Ishikawa (cell line): ENCODE data around the gene DMRTB1.

Experiments
- CEBPB ChIP-seq: IDR thresholded peaks from 2 replicates; pipeline ENCODE4 v1.6.1; 2012
- CREB1 ChIP-seq: IDR thresholded peaks from 2 replicates; pipeline ENCODE4 v1.6.1; 2012; ENCODE audit warnings: low read depth
- EGR1 ChIP-seq: IDR thresholded peaks from 2 replicates; pipeline ENCODE4 v1.6.1; 2012
- EP300 ChIP-seq: IDR thresholded peaks from 2 replicates; pipeline ENCODE4 v1.6.1; 2012; ENCODE audit warnings: borderline replicate concordance
- FOXM1 ChIP-seq: IDR thresholded peaks from 2 replicates; pipeline ENCODE4 v1.6.1; 2012; ENCODE audit warnings: low read depth, borderline replicate concordance
- MAX ChIP-seq: IDR thresholded peaks from 2 replicates; pipeline ENCODE4 v1.6.1; 2012
- NFIC ChIP-seq: IDR thresholded peaks from 2 replicates; pipeline ENCODE4 v1.6.1; 2012
- RAD21 ChIP-seq: IDR thresholded peaks from 2 replicates; pipeline ENCODE4 v1.6.1; 2012; ENCODE audit warnings: low read depth
- REST ChIP-seq: IDR thresholded peaks from 2 replicates; pipeline ENCODE4 v1.6.1; 2012; ENCODE audit warnings: low read depth, mild to moderate bottlenecking
- TAF1 ChIP-seq: IDR thresholded peaks from 2 replicates; pipeline ENCODE4 v1.6.1; 2012; ENCODE audit warnings: low read depth, mild to moderate bottlenecking
- TCF12 ChIP-seq: IDR thresholded peaks from 2 replicates; pipeline ENCODE4 v1.6.1; 2012; ENCODE audit warnings: low read depth
- TEAD4 ChIP-seq: IDR thresholded peaks from 2 replicates; pipeline ENCODE4 v1.6.1; 2012
- USF1 ChIP-seq: IDR thresholded peaks from 2 replicates; pipeline ENCODE4 v1.6.1; 2012
- YY1 ChIP-seq: IDR thresholded peaks from 2 replicates; pipeline ENCODE4 v1.6.1; 2012; ENCODE audit warnings: low read depth
- ZBTB7A ChIP-seq: IDR thresholded peaks from 2 replicates; pipeline ENCODE4 v1.6.1; 2012; ENCODE audit warnings: low read depth

Gene DMRTB1

GRCh38 chr1:53465023-53465957 is 6.1 kb downstream of the DMRTB1 start:
- TF ChIP-seq MAX, result no peak
- TF ChIP-seq EP300, result no peak
- no peak for TF ChIP-seq EGR1
- TF ChIP-seq RAD21, result no peak
- TF ChIP-seq CEBPB, result no peak
- TF ChIP-seq USF1, result no peak
- no peak for TF ChIP-seq NFIC
- no peak for TF ChIP-seq CREB1
- TF ChIP-seq FOXM1, result no peak
- TF ChIP-seq ZBTB7A, result no peak

GRCh38 chr1:53467391-53467790 is 8.2 kb downstream of the DMRTB1 start:
- no peak for TF ChIP-seq USF1

GRCh38 chr1:53468374-53468773 is 9.2 kb downstream of the DMRTB1 start:
- no peak for TF ChIP-seq TCF12
- TF ChIP-seq FOXM1, result no peak
- no peak for TF ChIP-seq RAD21
- TF ChIP-seq USF1, result no peak
- no peak for TF ChIP-seq MAX
- no peak for TF ChIP-seq CEBPB
- TF ChIP-seq EGR1, result no peak
- TF ChIP-seq TEAD4, result no peak
- TF ChIP-seq YY1, result no peak
- no peak for TF ChIP-seq REST
- TF ChIP-seq ZBTB7A, result no peak
- TF ChIP-seq CREB1, result no peak
- no peak for TF ChIP-seq NFIC
- TF ChIP-seq TAF1, result no peak
- TF ChIP-seq EP300, result no peak

- TF ChIP-seq MAX (no peak), REST (no peak), USF1 (no peak), NFIC (no peak), TEAD4 (no peak), ZBTB7A (no peak), EGR1 (no peak), RAD21 (no peak), EP300 (no peak), FOXM1 (no peak), CREB1 (no peak), YY1 (no peak), CEBPB (no peak), TCF12 (no peak), TAF1 (no peak)
These were observed 10.2 kb downstream of the DMRTB1 start for GRCh38 chr1:53469373-53469772.

GRCh38 chr1:53470155-53470554 is 11.0 kb downstream of the DMRTB1 start:
- TF ChIP-seq FOXM1 (no peak), MAX (peak; percentile 46; the same call in 1 of the 2 replicates), EP300 (no peak), TCF12 (no peak; the same call in 1 of the 2 replicates), ZBTB7A (0 out of 2 replicates have a peak, but pooled peaks have one; percentile 29), CREB1 (no peak), CEBPB (no peak), YY1 (no peak), EGR1 (no peak), TAF1 (no peak), NFIC (no peak), RAD21 (peak; percentile 59; the same call in 1 of the 2 replicates), REST (no peak), USF1 (peak; percentile 54), TEAD4 (0 out of 2 replicates have a peak, but pooled peaks have one; percentile 10)
